LHCN-M2 (cell line): Measurements from ENCODE around the gene TMSB15C. TPM values are rescaled to one million over a fixed set of nuclear protein-coding genes. Genes with fewer than 3 reads are reported as not detected.

ENCODE experiments used
- DNase-seq: peaks from one replicate; pipeline ENCODE4 v3.0.0-alpha.2; 2012; ENCODE audit warnings: low read depth
- total RNA-seq: library from RNA; depleted of rRNA; stranded (reverse); fragments of >200 nt; gene quantifications from 2 replicates; pipeline ENCODE4 v1.2.3, GENCODE V29; 2014; rRNA removed

Gene TMSB15C
- total RNA-seq, 1 experiment from 2014 or later: 4.7 TPM

- no peak for DNase-seq
These were observed 28.9 kb downstream of the TMSB15C start for GRCh38 chrX:104047171-104047570.

GRCh38 chrX:104045642-104046041, 30.4 kb downstream of the TMSB15C start:
- no peak for DNase-seq

DNA sequence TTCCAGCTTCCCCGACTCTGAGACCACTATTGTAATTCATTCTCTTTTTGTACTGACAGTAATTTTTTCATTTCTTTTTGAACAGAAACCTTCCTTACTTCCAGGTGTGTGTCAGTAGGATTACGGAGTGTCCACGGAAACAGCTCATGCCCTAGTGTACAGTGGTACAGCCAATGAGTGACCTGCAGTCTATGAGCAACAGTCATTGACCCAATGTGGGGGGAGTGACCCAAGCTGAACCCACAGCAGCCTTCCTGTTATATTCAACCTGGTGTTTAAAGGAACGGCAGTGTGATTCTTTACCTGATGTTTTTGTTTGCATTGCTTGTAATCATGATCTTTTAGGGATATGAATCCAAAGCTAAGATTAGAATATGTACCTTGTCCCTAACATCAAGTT, 35.0 kb downstream of the TMSB15C start:
- DNase-seq: no peak

GRCh38 chrX:104039689-104040505, 36.1 kb downstream of the TMSB15C start, which contains the start of gene H2BW2:
Gene H2BW2 (plus strand): TSS chrX:104039956. CDS start chrX:104039995, 39 bp downstream.
- DNase-seq: no peak

Other genes with a start within 250 kb of the TMSB15C start
- under 0.01 and 0.13 TPM in 2 replicates for gene RAB9B, start 244.0 kb downstream of the TMSB15C start, total RNA-seq
- gene TMSB15B, start 113.6 kb downstream of the TMSB15C start, total RNA-seq: 6.8 and 8.1 TPM in 2 replicates
- not detected in 2 replicates for gene H2BW1, start 62.5 kb downstream of the TMSB15C start, total RNA-seq
- not detected in 2 replicates for gene H2BW2, start 36.3 kb downstream of the TMSB15C start, total RNA-seq
- gene ZCCHC18, start 36.3 kb upstream of the TMSB15C start, total RNA-seq: 0.64 TPM in 1 of 2 replicates, not detected in the other
- 5.6 and 5.9 TPM in 2 replicates for gene SLC25A53, start 80.8 kb upstream of the TMSB15C start, total RNA-seq
- gene FAM199X, start 90.2 kb upstream of the TMSB15C start, total RNA-seq: 20.6 and 22.5 TPM in 2 replicates
- gene ESX1, start 178.7 kb upstream of the TMSB15C start, total RNA-seq: not detected in 2 replicates